NCI-H748 (cell line): ENCODE measurements around the gene SNAP25.

Experiments
- DNase-seq: peaks from one replicate; lab custom pipeline; 2025; ENCODE audit not compliant: unreplicated experiment; lab: John Stamatoyannopoulos, UW

Gene SNAP25

DNA sequence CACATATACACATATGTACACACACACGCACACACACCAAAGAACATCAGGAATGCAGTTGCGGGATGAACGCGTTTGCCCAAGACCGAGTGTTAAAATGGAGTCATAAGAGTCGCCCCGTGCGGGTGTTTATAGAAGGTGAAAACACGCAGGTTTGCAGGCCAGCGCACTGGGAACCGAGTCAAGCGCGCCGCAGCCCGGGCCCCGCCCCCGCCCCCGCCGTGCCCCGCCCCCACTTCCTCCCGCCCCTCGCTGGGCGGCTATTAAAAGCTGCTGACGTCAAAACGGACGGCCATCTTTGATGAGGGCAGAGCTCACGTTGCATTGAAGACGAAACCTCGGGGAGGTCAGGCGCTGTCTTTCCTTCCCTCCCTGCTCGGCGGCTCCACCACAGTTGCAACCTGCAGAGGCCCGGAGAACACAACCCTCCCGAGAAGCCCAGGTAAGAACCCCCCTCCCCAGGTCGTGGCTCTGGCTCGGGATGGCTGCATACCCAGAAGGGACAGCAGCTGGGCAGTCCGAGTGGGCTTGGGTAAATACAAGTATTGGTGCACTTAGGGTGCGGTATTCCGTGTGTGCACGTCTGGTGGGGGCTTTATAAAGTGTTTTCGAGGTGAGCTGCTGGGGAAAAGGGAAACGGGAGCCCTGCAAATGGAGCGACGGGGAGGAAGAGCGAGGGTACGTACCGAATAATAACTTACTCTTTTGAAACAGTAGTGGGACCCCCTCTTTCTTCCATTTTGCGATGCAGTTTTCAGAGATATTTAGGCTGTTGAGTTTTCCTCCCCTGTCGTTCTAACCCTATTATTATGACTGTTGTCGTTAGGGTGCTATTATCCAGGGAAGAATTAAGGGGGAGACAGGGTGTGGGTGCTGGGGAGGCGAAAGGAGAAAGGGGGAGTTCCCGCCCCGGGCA is at the start of gene SNAP25:
TSS of gene SNAP25 (plus strand) at position 295 of the 916 bp plus-strand sequence. CDS start 56,662 bp downstream, outside the sequence.
- DNase-seq: peak; percentile 99

DNA sequence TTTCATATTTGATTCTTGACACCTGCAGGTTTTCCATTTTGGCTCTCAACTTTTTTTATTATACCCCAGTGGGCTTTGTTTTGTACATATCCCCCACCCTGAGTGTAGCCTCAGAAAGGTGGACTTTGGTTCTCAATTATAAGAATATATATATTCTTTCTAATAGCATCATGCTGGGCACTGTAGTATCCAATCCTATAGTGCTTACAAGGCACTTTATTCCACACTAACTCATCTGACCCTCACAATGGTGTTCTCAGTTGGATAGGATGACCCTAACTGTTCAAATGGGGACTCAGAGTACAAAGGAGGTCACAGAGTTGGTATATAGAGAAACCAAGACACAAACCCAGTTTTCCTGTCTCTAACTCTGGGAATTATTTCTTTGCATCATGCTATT is 48.9 kb upstream of the SNAP25 start:
- DNase-seq: no peak

DNA sequence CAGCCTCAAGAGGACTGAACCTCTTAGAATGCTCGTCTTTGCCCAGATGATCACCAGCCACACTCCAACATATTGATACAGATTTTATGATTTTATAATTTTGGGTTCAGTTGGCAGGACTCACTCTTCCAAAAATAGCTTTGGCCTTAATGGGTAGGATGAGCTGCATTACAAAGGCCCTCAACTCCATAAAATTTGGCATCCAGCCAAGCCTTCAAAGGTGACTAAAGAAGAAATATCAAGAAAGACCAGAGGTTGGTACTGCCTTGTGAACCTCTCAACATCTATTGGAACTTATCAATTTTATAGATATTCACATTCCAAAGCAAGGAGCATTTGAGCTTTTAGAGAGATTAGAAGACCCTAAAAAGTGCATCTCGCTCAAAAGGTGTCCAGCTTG is 48.4 kb upstream of the SNAP25 start:
- DNase-seq: peak; percentile 25

DNA sequence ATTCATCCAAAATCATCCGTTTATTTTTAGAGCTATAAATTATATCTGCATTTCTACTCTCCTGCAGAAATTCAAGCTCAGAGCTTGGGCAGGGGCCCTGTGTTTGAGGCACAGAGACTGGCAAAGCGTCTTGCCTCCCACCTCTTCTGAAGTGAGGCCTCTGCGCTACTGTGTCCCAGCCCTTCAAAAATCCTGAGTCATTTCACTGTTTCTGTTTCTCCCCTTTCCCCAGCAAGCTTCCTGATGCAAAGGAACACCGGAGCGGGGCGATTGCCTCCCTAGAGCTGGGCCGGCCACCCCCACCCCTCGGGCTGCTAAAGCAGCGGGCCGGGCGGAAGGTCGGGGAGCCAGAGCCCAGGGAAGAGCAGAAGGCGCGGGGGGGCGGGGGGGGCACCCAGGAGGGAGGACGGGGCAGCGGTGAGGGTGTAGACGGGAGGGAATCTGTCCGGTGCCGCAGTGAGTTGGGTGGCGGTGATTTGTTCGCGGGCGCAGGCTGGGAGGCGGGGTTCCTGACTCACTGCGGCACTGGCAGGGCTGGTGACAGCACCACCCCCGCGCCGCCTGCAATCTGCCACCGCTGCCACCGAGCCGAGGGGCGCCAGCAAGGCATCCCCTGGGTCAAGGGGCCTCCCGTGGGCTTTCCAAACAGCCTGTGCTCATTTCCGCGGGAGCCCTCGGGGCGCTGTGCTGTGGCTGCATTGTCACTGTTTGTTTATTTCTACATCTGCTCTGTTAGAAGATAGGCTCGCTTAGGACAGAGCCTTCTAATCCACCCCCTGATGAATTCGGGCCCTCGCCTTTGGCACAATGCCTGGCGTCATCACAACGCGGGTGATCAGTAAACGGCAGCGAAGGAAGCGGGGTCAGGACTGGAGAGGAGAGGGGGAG is 46.5 kb upstream of the SNAP25 start:
- peak; percentile 90 for DNase-seq

DNA sequence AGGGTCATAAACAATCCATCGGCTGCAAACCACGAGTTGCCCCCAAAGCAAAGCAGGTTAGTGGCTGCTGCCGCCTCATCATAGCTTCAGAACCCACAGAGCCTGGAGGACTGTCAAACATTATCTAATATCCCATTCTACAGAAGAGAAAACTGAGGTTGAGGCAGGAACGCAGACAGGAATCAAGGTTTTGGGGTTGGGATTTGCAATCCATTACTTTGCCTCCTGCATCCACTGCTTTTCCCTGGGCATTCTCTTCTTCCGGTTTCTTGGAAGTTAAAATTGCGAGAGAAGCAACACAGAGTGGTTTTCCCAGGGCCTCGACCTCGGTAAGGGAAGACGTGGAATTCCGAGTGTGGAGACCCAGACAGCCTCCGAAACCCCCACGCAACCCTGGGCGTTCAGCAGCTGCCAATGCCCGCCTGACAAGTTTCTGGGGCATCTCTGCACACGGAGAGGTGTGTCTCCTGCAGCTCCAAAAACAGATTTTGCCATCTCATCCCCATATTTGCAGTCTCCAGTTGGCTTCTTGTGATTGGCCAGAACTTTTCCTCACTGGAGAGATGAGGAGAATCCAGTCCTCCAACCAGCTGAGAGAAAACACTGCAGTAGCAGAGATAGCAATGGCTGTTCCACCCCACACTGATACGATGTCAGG is 45.5 kb upstream of the SNAP25 start:
- peak; percentile 61 for DNase-seq

DNA sequence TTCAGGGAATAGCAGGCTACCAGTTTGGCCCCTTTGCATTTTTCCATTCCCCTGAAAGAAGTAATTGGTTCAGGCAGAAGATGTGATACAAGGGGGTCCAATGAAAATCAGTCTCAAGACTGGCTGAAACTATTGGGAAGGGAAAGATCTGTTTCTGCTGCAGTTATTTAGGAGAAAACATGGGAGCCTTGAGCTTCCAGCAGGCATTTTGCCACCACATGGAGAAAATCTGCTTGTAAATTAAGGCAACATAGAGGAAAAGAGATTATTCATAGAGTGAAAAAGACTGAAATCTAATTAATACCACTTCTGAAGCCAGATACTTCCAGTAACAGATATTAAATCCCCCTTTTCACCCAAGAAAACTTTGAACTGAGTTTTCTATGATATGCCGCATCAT is 44.2 kb upstream of the SNAP25 start:
- no peak for DNase-seq

DNA sequence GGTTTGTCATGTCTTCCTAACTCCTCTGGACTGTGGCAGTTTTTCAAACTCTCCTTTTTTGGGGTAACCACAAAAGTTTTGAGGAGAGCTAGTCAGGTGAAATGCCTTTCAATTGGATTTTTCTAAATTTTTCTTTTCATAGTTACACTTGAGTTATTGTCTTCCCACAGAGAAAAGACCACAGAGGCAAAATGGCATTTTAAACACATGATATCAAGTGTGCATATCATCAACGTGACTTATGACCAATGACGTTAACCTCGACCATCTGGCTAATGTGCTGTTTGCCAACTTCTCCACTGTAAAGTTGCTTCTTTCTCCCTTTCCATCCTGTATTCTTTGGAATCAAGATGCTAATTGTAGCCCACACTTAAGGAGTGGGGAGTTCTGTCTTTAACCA is 41.3 kb upstream of the SNAP25 start:
- DNase-seq: no peak

DNA sequence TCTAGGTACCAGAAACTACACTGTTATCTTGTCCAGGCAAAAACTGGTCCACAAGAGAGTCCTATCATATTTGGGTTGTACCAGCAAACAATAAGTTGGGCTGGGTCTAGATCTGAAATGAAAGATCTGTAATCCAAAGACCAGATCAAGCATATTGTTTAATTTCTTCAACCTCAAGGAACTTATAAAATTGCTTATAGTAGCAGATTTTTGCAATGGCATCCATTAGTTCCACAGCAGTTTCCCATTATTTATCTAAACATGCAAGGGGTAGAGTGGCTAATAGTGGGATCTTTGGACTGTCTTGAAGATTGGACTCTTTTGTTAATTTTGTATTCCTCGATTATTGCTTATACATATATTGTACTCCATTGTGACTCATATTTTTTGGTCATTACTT is 40.5 kb upstream of the SNAP25 start:
- no peak for DNase-seq

DNA sequence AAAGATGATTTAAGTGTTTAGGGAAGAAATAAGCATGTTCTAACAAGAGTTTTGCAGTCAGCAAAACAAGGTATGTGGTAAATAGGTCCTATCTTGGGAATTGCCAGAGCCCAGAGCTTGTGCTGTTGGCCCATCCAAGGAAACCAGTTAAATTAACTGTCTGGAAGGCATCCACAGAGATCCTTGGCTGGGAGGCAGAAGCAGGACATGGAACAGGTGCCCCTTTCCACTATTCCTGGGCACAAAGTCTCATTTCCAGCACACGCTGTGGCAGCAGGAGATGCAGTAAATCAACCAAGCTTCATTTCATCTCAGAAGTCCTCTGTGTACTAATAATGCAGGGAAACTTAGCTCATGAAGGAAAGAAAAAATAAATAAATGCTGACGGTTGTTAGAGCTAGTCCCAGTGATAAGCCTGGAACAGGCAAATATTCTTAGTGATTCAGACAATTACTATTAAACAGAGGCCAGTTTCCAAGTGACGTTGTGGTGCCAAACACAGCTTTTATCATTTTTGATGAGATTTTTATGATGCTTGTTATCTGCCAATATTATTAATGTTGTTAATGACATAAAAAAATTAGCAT is 39.8 kb upstream of the SNAP25 start:
- no peak for DNase-seq

DNA sequence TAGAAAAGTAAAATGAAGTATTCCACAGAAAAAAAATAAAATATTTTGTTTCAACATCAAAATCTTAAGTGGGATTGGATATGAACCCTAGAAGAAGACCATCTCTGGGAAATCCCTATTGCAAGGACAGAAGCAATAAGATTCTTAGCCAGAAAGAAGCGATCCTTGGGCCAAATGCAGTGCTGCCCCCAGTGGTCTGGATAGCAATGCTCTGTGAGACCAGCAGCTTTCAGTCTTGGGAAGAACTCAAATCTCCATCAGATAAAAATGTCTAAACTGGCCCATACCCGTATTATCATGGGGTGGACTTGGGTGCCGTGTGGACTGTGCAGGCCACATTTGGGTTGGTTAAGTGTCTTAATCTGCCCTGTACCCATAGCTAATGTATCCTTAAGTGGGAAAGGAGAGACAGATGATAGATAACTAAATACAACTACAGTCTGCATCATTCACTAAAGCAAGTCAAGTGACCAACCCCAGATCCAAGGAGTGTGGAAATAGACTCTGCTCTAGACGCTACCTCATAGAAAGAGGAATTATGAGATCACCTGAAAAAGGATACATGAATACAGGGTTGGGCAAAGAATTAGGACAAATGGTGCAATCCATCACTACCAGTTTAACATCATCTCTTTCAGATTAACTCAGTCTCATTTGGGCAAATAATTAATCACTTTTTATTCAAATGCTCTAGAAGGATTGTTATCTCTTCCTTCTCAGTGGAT is 38.9 kb upstream of the SNAP25 start:
- DNase-seq: peak; percentile 24

DNA sequence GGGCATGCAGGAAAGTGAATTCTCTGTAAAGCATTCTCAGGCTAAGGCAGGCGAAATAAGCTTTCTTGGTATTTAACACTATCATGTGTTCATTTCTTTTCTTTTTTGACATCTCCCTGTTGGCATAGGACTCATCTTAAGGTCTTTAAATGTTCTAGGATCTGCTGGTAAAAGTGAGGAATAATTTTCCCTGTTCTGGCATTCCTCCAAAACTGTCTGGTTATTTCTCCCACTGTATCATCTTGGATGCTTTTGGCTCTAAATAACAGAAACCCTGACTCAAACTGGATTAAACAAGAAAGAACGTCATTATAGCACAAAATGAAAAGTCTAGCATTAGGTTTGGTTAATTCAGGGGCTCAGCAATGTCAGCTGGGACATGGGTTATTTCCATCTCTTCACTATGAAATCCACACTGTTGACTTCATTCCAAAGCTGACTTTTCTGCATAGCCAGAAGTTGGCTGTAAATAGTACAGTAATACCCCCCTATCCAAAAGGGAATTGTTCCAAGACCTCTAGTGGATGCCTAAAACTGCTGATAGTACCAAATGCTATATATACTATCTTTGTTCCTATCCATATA is 37.9 kb upstream of the SNAP25 start:
- DNase-seq: no peak

DNA sequence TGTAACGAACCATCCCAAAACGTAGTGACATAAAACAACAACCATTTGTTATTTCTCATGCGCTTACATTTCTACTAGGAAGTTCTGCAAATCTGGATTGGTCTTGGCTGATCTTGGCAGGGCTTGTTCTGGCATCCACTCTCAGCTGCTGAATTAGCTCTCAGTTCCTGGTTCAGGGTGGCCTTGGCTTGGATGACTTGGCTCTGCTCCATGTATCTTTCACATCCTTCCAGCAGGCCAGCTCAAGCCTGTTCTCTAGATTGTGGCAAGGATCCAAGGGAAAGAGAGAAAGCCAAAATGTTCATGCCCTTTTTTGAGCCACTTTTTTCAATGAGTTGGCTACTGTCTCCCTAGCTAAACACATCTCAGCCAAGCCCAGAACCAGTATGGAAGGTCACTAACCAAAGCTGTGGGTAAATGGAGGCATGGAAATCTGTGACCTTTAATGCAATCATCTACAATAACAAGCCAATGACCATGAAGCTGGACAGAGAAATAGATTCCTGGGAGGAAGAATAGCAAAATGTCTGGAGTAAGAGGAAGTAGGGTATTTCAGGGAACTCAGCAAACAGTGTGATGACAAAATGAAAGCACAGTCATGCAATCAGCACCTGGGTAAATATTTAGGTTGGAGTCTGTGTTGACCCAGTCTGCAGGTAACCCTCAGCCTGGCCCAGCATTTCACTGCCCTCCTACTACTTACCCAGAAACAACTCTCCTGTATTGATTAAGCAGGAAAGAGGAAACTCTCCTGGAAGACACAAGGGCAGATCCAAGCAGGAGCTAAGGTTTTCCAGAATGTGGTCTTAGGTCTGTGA is 32.7 kb upstream of the SNAP25 start:
- DNase-seq: peak; percentile 95

DNA sequence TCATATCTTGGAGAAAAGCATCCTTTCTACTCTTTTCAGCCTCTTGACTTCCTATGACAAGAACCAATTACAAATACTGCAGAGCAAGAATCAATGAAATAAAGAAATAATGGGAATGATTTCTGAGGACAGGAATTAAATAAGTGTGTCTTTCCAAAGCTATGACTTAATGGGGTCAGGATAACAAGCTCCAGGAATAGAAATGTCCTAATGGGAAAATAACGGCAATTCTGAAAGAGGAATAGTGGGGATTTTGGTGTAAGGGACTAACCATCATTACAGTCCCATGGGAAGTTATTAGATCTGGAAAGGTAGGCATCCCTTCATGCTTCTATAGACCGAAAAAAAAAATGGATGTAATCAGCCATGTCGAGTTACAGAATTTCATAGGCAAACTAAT is 28.2 kb upstream of the SNAP25 start:
- no peak for DNase-seq

DNA sequence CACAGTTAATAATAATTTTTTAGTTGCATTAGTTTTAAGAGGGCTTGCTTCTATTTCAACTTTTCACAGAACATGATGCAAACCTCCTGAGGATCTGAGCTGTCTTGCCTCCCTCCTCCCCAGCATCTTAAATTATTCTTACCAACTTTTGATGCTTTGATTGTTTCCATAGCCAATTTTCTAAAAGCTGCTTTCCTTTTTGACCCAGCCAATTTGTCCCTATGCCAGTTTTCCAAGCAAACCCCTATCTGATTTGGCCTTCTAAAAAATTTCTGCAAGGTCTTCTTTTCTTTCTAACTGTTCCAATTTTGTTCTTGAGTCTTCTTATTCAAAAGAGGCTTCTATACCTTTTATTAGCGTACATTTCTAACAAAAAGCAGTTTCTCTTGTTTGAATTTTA is 26.5 kb upstream of the SNAP25 start:
- DNase-seq: no peak

DNA sequence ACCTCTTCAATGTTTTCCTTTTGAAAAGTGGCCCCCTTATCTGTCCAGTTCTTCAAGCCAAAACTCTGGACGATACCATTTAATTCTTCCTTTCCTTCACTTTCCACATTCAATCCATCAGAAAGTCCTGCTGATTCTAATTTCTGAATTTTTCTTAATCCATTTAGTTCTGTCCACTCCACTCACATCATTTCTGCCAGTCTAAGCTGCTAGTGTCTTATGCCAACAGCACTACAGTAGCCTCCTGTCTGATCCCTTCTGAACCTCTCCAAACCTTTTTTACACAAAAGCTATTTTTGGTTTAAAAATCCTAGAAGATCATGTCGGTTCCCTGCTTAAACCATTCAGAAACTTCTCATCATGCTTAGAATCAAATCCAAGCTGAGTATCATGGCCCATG is 24.5 kb upstream of the SNAP25 start:
- no peak for DNase-seq

DNA sequence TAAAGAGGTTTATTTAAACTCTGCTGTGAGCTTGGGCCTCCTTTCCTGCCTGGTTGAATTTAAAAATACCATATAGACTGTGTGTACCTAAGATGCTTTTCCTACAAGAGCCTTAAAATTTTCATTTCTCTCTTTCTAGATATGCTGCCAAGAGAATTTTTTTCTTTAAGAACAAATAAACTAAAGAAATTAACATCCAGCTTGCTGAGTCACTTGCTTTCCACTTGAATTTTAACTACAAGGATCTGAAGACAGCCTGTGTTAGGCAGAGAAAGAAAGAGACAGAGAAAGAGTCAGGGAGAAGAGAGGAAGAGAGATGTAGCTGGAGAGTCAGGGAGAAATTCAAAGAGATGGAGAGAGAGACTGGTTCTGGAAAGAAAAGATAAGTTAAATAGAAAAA is 18.3 kb upstream of the SNAP25 start:
- DNase-seq: no peak

DNA sequence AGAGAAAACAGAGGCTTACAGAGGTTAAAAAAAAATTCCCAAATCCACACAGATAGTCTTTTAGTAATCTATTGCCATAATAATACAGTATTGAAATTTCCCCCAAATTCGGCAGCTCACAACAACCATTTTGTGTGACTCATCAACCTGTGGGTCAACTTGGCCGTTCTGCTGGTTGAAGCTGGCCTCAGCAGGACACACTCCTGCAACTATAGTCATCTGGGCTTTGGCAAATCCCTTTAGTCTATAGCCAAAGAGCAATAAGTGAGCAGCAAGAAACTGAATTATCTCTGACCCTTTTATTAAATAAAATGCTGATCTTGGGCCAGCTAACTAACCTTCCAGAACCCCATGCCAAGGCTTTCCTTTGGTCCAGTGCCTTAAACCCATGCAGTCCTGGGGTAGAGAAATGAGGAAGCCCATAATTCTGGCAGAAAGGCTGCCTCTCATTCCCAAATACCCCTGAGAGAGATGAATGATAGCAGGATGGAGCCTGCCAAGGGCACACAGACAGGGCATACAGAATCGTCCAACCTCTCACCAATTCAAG is 17.2 kb upstream of the SNAP25 start:
- no peak for DNase-seq

DNA sequence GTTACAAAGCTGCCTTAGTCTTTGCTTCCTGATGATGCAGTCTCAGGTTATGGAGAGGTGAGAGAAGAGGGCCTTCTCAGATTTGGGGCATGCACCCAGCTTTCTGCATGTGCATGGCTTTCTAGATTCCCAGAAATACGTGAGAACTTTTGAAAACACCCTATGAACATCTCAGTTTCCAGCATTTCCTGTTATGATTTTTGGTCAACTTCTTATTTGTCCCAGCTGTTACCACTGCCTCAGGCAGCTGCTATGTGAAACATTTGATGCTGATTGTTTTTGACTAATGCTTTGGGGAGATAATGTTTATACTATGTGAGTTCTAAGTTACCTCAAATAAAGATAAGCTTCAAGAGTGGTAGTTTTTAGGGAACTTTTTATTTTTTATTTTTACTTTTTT is 9.5 kb upstream of the SNAP25 start:
- no peak for DNase-seq

DNA sequence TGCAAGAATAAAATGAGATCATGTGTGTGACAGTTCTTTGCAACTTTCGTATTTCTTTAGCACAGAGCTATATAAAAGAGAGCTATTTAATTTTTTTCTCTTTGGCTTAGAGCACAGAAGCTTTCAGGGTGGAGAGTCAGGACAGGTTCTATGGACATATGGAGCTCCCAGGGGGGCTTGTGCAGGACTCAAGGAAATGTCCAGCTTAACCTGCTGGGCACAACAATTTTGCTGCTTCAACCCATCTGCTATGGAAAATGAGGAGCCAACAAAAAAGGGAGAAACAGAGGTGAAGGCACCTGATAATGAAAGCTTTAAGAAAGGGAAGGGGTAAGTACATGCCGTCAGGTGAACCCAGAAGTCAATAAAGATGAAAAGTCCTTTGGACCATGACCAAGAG is 5.1 kb upstream of the SNAP25 start:
- no peak for DNase-seq
